Measurements from ENCODE around the gene ANKRD42.
"Not testable (repeated sequence)": the region's sequence is repeated elsewhere in the genome, so short reads cannot be mapped to it uniquely, and the experiment has no call there.

The ANKRD42 gene

GRCh38 chr11:83205608-83206185 lies 12.2 kb downstream of the ANKRD42 start:
- no peak overlapping the region for H3K4me3 ChIP-seq (replicated peaks in 1 of 2; ENCODE audit: low read depth in 2 of 2, low read length in 2 of 2)
- DNase-seq (ENCODE audit: low read depth in 2 of 2): no peak
- TF ChIP-seq CTCF (IDR thresholded peaks at IDR 0.05; ENCODE audit: low read depth, low read length): no peak

GRCh38 chr11:83206221-83206620 lies 12.7 kb downstream of the ANKRD42 start:
- no peak for DNase-seq (ENCODE audit: low read depth in 2 of 2)
- TF ChIP-seq CTCF (IDR thresholded peaks at IDR 0.05; ENCODE audit: low read depth, low read length): no peak
- H3K4me3 ChIP-seq (replicated peaks in 1 of 2; ENCODE audit: low read depth in 2 of 2, low read length in 2 of 2): no peak overlapping the region

- H3K4me3 ChIP-seq (replicated peaks in 1 of 2; ENCODE audit: low read depth in 2 of 2, low read length in 2 of 2): not testable (repeated sequence)
- DNase-seq (ENCODE audit: low read depth in 2 of 2): peak in 1 of 2 donors; percentile 26
Observed at GRCh38 chr11:83206771-83207382, 13.4 kb downstream of the ANKRD42 start.

DNA sequence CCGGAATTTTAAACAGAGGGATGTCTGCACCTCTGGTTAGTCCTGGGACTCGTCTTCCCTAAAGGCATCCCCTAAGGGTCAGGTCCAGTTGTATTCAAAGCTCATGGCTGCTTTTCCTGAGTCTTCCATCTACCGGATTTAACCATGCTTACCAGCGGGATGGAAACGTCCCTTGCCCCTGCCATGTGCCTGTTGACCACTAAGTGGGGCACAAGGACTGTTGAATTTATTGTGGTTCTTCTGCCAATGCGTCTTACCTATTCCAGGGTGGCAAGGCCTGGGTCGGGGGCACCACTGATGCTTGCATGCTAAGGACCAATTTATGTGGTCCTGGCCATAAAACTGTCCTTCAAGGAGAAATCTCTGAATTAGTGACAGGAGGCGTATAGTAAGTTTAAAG lies 25.6 kb downstream of the ANKRD42 start:
- no peak overlapping the region for H3K4me3 ChIP-seq (replicated peaks in 1 of 2; ENCODE audit: low read depth in 2 of 2, low read length in 2 of 2)
- DNase-seq (ENCODE audit: low read depth in 2 of 2): peak in 1 of 2 donors; percentile 4
- TF ChIP-seq CTCF (IDR thresholded peaks at IDR 0.05; ENCODE audit: low read depth, low read length): peak; percentile 29

GRCh38 chr11:83220260-83220659 lies 26.7 kb downstream of the ANKRD42 start:
- no peak overlapping the region for H3K4me3 ChIP-seq (replicated peaks in 1 of 2; ENCODE audit: low read depth in 2 of 2, low read length in 2 of 2)
- DNase-seq (ENCODE audit: low read depth in 2 of 2): no peak
- no peak for TF ChIP-seq CTCF (IDR thresholded peaks at IDR 0.05; ENCODE audit: low read depth, low read length)

GRCh38 chr11:83221694-83222093 lies 28.2 kb downstream of the ANKRD42 start:
- H3K4me3 ChIP-seq (replicated peaks in 1 of 2; ENCODE audit: low read depth in 2 of 2, low read length in 2 of 2): no peak overlapping the region
- no peak for DNase-seq (ENCODE audit: low read depth in 2 of 2)
- no peak for TF ChIP-seq CTCF (IDR thresholded peaks at IDR 0.05; ENCODE audit: low read depth, low read length)

GRCh38 chr11:83222499-83222898 lies 29.0 kb downstream of the ANKRD42 start:
- TF ChIP-seq CTCF (IDR thresholded peaks at IDR 0.05; ENCODE audit: low read depth, low read length): no peak
- peak in 1 of 2 donors; percentile 9 for DNase-seq (ENCODE audit: low read depth in 2 of 2)

More at GRCh38 chr11:83222499-83222898, 29.0 kb downstream of the ANKRD42 start:
- no peak overlapping the region for H3K4me3 ChIP-seq (replicated peaks in 1 of 2; ENCODE audit: low read depth in 2 of 2, low read length in 2 of 2)

All from cardiac fibroblast (primary cell).